Epithelial cell of esophagus (primary cell): Measurements from ENCODE around the gene IQSEC1.

Source experiments
- DNase-seq: peaks from one replicate; pipeline ENCODE4 v3.0.0; 2010; ENCODE audit warnings: low read depth
- H3K4me3 ChIP-seq: 2 replicates; pipeline ENCODE4 v1.5.1; 2011; ENCODE audit warnings: mild to moderate bottlenecking, low read length, control low read depth
- TF ChIP-seq, protein P1 (sequence below): IDR thresholded peaks from 2 replicates; pipeline ENCODE4 v1.5.1; 2011; ENCODE audit warnings: low read depth, mild to moderate bottlenecking, low read length, control low read depth, inconsistent platforms; ENCODE audit not compliant: insufficient read depth; ENCODE audit errors: missing control alignments

Gene IQSEC1

GRCh38 chr3:13099707-13100106 lies 26.5 kb upstream of the IQSEC1 start:
- H3K4me3 ChIP-seq = no peak overlapping the region
- no peak for DNase-seq
- TF ChIP-seq, protein P1, sequence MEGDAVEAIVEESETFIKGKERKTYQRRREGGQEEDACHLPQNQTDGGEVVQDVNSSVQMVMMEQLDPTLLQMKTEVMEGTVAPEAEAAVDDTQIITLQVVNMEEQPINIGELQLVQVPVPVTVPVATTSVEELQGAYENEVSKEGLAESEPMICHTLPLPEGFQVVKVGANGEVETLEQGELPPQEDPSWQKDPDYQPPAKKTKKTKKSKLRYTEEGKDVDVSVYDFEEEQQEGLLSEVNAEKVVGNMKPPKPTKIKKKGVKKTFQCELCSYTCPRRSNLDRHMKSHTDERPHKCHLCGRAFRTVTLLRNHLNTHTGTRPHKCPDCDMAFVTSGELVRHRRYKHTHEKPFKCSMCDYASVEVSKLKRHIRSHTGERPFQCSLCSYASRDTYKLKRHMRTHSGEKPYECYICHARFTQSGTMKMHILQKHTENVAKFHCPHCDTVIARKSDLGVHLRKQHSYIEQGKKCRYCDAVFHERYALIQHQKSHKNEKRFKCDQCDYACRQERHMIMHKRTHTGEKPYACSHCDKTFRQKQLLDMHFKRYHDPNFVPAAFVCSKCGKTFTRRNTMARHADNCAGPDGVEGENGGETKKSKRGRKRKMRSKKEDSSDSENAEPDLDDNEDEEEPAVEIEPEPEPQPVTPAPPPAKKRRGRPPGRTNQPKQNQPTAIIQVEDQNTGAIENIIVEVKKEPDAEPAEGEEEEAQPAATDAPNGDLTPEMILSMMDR = no peak

DNA sequence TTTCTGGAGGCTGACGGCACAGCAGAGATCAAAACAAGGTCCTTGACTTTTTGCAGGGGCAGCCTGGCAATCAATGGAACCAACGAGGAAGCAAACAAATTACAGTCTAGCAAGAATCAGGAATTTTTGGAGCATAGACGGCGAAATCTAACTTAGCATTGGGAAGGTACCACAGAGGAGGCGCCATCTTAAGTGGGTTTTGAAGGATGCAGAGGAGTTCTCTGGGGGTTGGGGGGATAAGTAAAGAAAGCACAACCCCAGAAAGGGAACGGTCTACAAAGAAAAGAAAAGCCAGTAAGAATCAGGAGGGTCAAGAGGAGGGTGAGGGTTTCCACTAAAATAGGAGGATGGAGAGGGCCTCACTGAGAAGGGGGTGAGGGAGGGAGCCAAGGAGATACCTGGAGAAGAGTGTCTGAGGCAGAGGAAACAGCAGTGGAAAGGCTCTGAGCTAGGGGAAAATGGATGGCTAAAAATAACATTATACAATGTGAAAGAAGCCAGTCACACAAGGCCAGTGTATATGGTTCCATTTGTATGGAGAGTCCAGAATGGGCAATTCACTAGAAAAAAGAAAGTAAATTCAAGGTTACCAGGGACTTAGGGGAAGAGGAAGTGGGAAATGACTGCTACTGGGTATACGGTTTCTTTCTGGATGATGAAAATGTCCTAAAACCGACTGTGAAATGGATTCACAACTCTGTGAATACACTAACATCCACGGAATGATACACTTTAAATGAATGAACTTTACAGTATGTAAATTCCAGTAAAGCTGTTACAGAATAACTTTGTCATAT lies 25.2 kb upstream of the IQSEC1 start:
- H3K4me3 ChIP-seq = no peak overlapping the region
- no peak for DNase-seq
- TF ChIP-seq, protein P1 = no peak

GRCh38 chr3:13096356-13096755 lies 23.1 kb upstream of the IQSEC1 start:
- DNase-seq = no peak
- H3K4me3 ChIP-seq = no peak overlapping the region
- TF ChIP-seq, protein P1 = no peak

GRCh38 chr3:13095408-13095937 lies 22.2 kb upstream of the IQSEC1 start:
- H3K4me3 ChIP-seq = no peak overlapping the region
- no peak for DNase-seq
- TF ChIP-seq, protein P1 = no peak

DNA sequence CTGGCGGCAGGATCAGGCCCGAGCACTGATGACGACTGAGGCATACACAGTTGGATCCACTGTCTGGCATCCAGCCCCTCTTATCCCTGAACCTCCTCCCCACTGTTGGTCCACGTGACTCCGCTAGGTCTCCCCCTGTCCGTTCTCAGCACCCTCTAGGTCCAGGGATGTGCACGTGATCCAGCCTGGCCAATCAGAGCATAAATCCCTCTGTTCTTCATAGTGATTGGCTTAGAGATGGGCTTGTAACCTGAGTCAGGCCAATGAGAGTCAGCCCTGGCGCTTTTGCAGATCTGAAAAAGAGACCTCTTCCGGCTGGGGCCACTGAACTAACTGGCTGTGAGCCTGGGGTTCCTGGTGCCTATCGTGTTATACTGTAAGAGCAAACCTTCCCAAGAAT lies 20.5 kb upstream of the IQSEC1 start:
- no peak overlapping the region for H3K4me3 ChIP-seq
- TF ChIP-seq, protein P1 = no peak
- no peak for DNase-seq

DNA sequence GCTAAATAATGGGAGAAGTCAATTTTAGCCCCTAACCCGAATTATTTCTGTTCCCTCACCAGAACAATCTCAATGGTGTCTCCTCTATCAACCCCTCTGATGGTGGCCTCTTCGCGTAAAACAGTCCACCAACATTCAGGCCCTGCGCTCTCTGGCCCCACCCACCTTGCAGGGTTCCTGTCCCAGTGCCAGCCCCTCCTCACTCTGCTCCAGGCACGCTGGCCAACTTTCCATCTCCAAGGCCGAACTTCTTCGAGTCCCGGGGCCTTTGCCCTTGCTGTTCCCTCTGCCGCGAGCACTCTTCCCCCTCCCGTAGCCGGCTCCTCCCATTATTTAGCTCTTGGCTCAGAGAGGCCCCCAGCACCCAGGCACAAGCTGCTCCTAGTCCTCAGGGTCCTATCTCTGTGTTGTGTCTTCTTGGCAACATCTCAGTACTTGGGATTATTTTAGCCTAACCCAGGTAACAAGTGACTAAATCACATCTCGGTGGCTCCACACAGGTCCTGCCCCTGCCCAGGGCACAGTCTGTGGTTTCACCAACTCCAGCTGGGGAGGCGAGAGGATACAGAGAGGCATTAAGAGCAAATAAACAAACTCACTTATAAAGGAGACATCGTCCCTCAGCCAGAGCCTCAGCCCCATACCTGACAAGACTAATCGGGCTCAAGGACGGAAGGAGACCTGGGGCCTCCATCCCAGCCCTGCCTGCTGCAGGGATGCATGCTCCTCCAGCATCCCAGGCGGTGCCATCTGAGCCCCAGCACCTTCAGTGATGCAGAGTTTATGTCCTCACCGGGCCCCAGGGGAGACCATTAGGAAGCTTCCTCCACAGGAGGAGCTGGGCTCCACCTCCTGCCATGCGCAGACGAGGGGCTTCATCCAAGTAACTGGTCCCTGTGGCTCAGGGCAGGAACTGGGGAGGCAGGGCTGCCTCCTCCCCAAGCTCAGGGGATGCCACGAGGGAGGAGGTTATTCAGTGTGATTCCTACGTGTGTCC lies 19.7 kb upstream of the IQSEC1 start:
- DNase-seq = no peak
- TF ChIP-seq, protein P1 = no peak
- no peak overlapping the region for H3K4me3 ChIP-seq
